Measurements from ENCODE around the gene CHD6. TPM values are rescaled to one million over a fixed set of nuclear protein-coding genes. Genes with fewer than 3 reads are reported as not detected.

CHD6 gene
- polyA plus RNA-seq, 1 donor (not counting 4 experiments of a cell fraction or from before 2014, with no cell fraction given): 6.8 TPM

GRCh38 chr20:41393705-41394066 is 224.5 kb downstream of the CHD6 start:
- TF ChIP-seq CTCF (optimal IDR thresholded peaks at IDR 0.05 in 1 of 3, IDR thresholded peaks at IDR 0.05 in 1 of 3, conservative IDR thresholded peaks at IDR 0.05 in 1 of 3; ENCODE audit: extremely low read depth in 1 of 3, insufficient read depth in 2 of 3, low read length in 3 of 3) (no peak), EZH2 (IDR thresholded peaks at IDR 0.05; ENCODE audit: low read length) (no peak)
- no peak overlapping the region for H3K27ac ChIP-seq (ENCODE audit: control insufficient read depth, insufficient read depth, low read length)
- no peak overlapping the region for H3K4me3 ChIP-seq (ENCODE audit: control insufficient read depth in 2 of 3, extremely low read depth in 1 of 3, insufficient read depth in 2 of 3, low read depth in 1 of 3, low read length in 3 of 3)
- H3K9me1 ChIP-seq (ENCODE audit: control insufficient read depth, extremely low read depth, insufficient read depth, low read length): peaks cover 2% of the 10 kb centered on the region
- H3K36me3 ChIP-seq (ENCODE audit: control insufficient read depth in 2 of 2, extremely low read depth in 1 of 2, insufficient read depth in 2 of 2, low read length in 2 of 2): no peaks in the 10 kb centered on the region
- no peak overlapping the region for H3K9ac ChIP-seq (ENCODE audit: control insufficient read depth, extremely low read depth, insufficient read depth, low read length)
- FAIRE-seq: no peak
- DNase-seq (ENCODE audit: low read depth, low spot score): no peak
- H4K20me1 ChIP-seq (ENCODE audit: control insufficient read depth, extremely low read depth, insufficient read depth, low read length): no peaks in the 10 kb centered on the region
- H3K79me2 ChIP-seq (ENCODE audit: control insufficient read depth, insufficient read depth, low read length): no peaks in the 10 kb centered on the region
- H3K4me2 ChIP-seq (ENCODE audit: control insufficient read depth, extremely low read depth, insufficient read depth, low read depth, low read length): no peak overlapping the region
- H2AFZ ChIP-seq (ENCODE audit: control insufficient read depth, low read length): no peak overlapping the region
- H3K27me3 ChIP-seq (ENCODE audit: control insufficient read depth, extremely low read depth, insufficient read depth, low read length): no peaks in the 10 kb centered on the region
- H3K9me3 ChIP-seq (ENCODE audit: control insufficient read depth, low read depth, low read length): no peaks in the 10 kb centered on the region
- dilution Hi-C loops (cut with MboI; ENCODE audit: extremely low pct_ligation_motif_present, low sequenced_read_pairs): no loop called here
- peaks cover 17% of the 10 kb centered on the region for H3K4me1 ChIP-seq (ENCODE audit: control insufficient read depth, extremely low read depth, insufficient read depth, low read length)

- no peak for FAIRE-seq
- dilution Hi-C loops (cut with MboI; ENCODE audit: extremely low pct_ligation_motif_present, low sequenced_read_pairs): no loop called here
- H2AFZ ChIP-seq (ENCODE audit: control insufficient read depth, low read length): no peak overlapping the region
Measured at GRCh38 chr20:41392871-41393704, 225.1 kb downstream of the CHD6 start.

More at GRCh38 chr20:41392871-41393704, 225.1 kb downstream of the CHD6 start:
- no peak overlapping the region for H3K4me3 ChIP-seq (ENCODE audit: control insufficient read depth in 2 of 3, extremely low read depth in 1 of 3, insufficient read depth in 2 of 3, low read depth in 1 of 3, low read length in 3 of 3)
- no peak overlapping the region for H3K9ac ChIP-seq (ENCODE audit: control insufficient read depth, extremely low read depth, insufficient read depth, low read length)
- H3K9me3 ChIP-seq (ENCODE audit: control insufficient read depth, low read depth, low read length): no peaks in the 10 kb centered on the region
- H4K20me1 ChIP-seq (ENCODE audit: control insufficient read depth, extremely low read depth, insufficient read depth, low read length): no peaks in the 10 kb centered on the region
- peaks cover 2% of the 10 kb centered on the region for H3K9me1 ChIP-seq (ENCODE audit: control insufficient read depth, extremely low read depth, insufficient read depth, low read length)
- no peaks in the 10 kb centered on the region for H3K79me2 ChIP-seq (ENCODE audit: control insufficient read depth, insufficient read depth, low read length)
- H3K4me2 ChIP-seq (ENCODE audit: control insufficient read depth, extremely low read depth, insufficient read depth, low read depth, low read length): no peak overlapping the region
- TF ChIP-seq CTCF (optimal IDR thresholded peaks at IDR 0.05 in 1 of 3, IDR thresholded peaks at IDR 0.05 in 1 of 3, conservative IDR thresholded peaks at IDR 0.05 in 1 of 3; ENCODE audit: extremely low read depth in 1 of 3, insufficient read depth in 2 of 3, low read length in 3 of 3): no peak
- TF ChIP-seq EZH2 (IDR thresholded peaks at IDR 0.05; ENCODE audit: low read length): no peak
- no peaks in the 10 kb centered on the region for H3K27me3 ChIP-seq (ENCODE audit: control insufficient read depth, extremely low read depth, insufficient read depth, low read length)
- H3K4me1 ChIP-seq (ENCODE audit: control insufficient read depth, extremely low read depth, insufficient read depth, low read length): peaks cover 17% of the 10 kb centered on the region
- DNase-seq (ENCODE audit: low read depth, low spot score): no peak
- no peaks in the 10 kb centered on the region for H3K36me3 ChIP-seq (ENCODE audit: control insufficient read depth in 2 of 2, extremely low read depth in 1 of 2, insufficient read depth in 2 of 2, low read length in 2 of 2)
- H3K27ac ChIP-seq (ENCODE audit: control insufficient read depth, insufficient read depth, low read length): no peak overlapping the region

All from keratinocyte (primary cell).